OCI-LY7 (cell line): ENCODE results near the gene ARHGAP26.

Experiments used
- EZH2phosphoT487 ChIP-seq: fragments of 200-600 bp; sonication (generic); IDR thresholded peaks from 2 replicates; pipeline ENCODE4 v1.6.1; 2018; ENCODE audit warnings: low read depth, borderline replicate concordance, mild to moderate bottlenecking, mixed run types, antibody characterized with exemption, low read length, moderate library complexity, mixed read lengths
- TF ChIP-seq, protein P1 (sequence below): fragments of 200-600 bp; sonication (generic); conservative IDR thresholded peaks from 2 replicates; pipeline ENCODE4 v1.5.1; 2014; ENCODE audit warnings: mild to moderate bottlenecking, antibody characterized with exemption, low read length, moderate library complexity, mixed read lengths

DNA sequence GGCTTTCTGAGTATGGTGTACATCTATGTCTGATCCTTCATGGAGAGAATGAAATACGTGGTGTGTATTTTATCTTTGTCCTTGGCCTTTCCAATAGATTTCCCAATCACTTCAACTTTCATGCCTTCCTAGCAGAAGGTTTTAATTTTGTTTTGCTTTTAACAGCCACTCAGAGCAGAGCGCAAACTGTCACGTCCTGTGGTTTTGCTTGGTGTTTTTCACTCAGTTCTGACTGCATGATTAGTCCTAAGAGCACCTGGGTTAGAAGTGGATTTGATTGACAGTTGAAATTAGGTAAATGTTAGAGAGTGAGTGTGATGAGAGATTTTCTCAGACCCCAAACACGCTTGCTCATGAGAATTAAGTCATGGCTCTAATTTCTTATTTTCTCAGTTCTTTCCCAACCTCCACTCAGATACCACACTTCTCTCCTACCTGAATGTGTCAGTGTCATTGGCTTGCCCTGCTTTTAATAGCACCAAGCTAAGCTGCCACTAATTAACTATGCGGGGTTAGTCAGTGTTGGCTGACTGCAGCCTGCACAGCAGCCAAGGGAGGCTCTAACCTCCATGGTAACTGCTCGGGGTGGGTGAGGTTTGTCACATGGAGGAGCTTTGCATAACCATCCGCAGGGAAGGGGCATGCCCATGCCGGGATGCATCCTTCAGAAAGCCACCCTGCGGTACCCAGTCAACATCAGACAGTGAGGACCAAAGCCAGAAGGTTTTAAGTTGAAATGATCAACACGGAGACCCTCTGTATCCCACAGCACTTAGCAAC lies 459.9 kb downstream of the ARHGAP26 start:
- TF ChIP-seq, protein P1, sequence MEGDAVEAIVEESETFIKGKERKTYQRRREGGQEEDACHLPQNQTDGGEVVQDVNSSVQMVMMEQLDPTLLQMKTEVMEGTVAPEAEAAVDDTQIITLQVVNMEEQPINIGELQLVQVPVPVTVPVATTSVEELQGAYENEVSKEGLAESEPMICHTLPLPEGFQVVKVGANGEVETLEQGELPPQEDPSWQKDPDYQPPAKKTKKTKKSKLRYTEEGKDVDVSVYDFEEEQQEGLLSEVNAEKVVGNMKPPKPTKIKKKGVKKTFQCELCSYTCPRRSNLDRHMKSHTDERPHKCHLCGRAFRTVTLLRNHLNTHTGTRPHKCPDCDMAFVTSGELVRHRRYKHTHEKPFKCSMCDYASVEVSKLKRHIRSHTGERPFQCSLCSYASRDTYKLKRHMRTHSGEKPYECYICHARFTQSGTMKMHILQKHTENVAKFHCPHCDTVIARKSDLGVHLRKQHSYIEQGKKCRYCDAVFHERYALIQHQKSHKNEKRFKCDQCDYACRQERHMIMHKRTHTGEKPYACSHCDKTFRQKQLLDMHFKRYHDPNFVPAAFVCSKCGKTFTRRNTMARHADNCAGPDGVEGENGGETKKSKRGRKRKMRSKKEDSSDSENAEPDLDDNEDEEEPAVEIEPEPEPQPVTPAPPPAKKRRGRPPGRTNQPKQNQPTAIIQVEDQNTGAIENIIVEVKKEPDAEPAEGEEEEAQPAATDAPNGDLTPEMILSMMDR = no peak
- no peak for TF ChIP-seq EZH2phosphoT487
